ENCODE results near the gene FAM9C. TPM values are rescaled to one million over a fixed set of nuclear protein-coding genes. Genes with fewer than 3 reads are reported as not detected.

Gene FAM9C
- total RNA-seq, 1 experiment from 2014 or later: not detected

DNA sequence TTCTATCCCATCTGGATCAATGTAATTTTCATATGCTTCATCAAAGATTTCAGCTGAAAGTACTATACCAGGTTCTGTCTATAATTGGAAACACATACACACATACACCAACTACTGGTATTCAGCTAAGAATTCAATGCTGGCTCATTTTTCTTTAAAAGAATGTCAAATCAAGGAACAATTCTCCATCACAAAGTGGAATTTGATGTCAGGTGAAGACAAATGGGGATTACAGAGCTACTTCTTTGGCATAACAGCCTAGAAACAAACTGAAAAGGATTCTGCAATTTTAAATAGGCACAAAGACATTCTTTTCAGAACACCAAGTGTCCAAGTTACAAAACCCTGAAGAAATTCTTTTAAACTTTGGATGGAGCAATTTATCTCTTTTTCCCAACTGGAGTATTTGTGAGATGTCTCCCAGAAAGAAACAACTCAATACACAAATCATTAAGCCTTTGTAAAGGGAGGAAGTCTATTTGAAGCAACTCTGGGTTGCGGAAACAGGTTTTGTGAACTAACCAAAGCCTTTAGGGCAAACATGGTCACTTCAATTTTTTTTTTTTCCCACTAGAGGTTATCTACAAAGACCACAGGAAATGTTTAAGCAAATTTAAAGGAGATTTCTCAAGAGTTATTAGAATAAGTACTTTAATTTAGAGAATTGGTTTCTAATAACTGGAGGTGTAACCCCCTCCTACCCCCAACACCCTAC is 1.9 kb upstream of the FAM9C start:
- no peak overlapping the region for H3K27ac ChIP-seq (ENCODE audit: low read length)

DNA sequence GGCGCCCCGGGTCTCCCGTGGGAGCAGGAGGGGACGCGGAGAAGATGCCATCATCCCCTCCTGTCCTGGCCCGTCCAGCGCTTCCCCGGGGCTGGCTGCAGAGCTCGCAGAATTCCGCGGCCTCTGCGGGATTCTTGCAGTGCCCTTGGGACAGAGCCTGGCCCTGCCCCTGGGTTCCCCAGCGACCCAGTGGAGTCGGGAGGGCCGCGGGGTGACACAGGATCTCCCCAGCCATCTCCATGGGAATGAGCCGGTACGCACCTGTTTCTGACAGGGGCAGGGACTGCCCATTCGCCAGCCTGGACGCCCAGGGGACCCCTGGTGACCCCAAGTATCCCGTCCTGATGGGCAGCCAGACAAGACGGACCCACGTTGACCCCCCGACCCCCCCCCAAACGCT is 482 bp downstream of the FAM9C start:
- in situ Hi-C loops (cut with HindIII; ENCODE audit: low pct_unique_long_range_greater_than_20kb, low sequenced_read_pairs): no loop called here
- H3K27ac ChIP-seq (ENCODE audit: low read length): no peak overlapping the region
- no TSS peak for BruUV-seq (replicated peaks)
- ChIA-PET POLR2A (no interaction called here), CTCF (no interaction called here)
- H3K9me3 ChIP-seq (ENCODE audit: control insufficient read depth, insufficient read depth, low read depth, low read length): no peaks in the 10 kb centered on the region
- H3K4me1 ChIP-seq (ENCODE audit: control insufficient read depth, insufficient read depth, low read length): no peaks in the 10 kb centered on the region
- H3K36me3 ChIP-seq (ENCODE audit: control insufficient read depth, insufficient read depth, low read length): no peaks in the 10 kb centered on the region
- intact Hi-C loops (cut with micrococcal nuclease; ENCODE audit: unreplicated experiment): no loop called here
- TF ChIP-seq POLR2AphosphoS5 (IDR thresholded peaks at IDR 0.05; ENCODE audit: low read depth, low read length) (no peak), TCF7L2 (IDR thresholded peaks at IDR 0.05; ENCODE audit: low read depth, low read length) (no peak), SIN3A (IDR thresholded peaks at IDR 0.05; ENCODE audit: borderline replicate concordance, insufficient read depth, low read depth, low read length) (no peak)
- TF ChIP-seq, protein P1, sequence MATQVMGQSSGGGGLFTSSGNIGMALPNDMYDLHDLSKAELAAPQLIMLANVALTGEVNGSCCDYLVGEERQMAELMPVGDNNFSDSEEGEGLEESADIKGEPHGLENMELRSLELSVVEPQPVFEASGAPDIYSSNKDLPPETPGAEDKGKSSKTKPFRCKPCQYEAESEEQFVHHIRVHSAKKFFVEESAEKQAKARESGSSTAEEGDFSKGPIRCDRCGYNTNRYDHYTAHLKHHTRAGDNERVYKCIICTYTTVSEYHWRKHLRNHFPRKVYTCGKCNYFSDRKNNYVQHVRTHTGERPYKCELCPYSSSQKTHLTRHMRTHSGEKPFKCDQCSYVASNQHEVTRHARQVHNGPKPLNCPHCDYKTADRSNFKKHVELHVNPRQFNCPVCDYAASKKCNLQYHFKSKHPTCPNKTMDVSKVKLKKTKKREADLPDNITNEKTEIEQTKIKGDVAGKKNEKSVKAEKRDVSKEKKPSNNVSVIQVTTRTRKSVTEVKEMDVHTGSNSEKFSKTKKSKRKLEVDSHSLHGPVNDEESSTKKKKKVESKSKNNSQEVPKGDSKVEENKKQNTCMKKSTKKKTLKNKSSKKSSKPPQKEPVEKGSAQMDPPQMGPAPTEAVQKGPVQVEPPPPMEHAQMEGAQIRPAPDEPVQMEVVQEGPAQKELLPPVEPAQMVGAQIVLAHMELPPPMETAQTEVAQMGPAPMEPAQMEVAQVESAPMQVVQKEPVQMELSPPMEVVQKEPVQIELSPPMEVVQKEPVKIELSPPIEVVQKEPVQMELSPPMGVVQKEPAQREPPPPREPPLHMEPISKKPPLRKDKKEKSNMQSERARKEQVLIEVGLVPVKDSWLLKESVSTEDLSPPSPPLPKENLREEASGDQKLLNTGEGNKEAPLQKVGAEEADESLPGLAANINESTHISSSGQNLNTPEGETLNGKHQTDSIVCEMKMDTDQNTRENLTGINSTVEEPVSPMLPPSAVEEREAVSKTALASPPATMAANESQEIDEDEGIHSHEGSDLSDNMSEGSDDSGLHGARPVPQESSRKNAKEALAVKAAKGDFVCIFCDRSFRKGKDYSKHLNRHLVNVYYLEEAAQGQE (IDR thresholded peaks at IDR 0.05; ENCODE audit: insufficient read depth in 1 of 2, low read depth in 2 of 2, low read length in 1 of 2): no peak
- TF ChIP-seq, protein P2, sequence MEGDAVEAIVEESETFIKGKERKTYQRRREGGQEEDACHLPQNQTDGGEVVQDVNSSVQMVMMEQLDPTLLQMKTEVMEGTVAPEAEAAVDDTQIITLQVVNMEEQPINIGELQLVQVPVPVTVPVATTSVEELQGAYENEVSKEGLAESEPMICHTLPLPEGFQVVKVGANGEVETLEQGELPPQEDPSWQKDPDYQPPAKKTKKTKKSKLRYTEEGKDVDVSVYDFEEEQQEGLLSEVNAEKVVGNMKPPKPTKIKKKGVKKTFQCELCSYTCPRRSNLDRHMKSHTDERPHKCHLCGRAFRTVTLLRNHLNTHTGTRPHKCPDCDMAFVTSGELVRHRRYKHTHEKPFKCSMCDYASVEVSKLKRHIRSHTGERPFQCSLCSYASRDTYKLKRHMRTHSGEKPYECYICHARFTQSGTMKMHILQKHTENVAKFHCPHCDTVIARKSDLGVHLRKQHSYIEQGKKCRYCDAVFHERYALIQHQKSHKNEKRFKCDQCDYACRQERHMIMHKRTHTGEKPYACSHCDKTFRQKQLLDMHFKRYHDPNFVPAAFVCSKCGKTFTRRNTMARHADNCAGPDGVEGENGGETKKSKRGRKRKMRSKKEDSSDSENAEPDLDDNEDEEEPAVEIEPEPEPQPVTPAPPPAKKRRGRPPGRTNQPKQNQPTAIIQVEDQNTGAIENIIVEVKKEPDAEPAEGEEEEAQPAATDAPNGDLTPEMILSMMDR (IDR thresholded peaks at IDR 0.05): no peak
- ATAC-seq: no peak
- no peaks in the 10 kb centered on the region for H3K27me3 ChIP-seq (ENCODE audit: control insufficient read depth, insufficient read depth, low read length)
- no peak for DNase-seq (ENCODE audit: low read depth, low spot score)
- H3K4me3 ChIP-seq (ENCODE audit: low read depth in 2 of 2, low read length in 2 of 2): no peak overlapping the region

More for the DNA sequence above, 1.9 kb upstream of the FAM9C start:
- no peaks in the 10 kb centered on the region for H3K27me3 ChIP-seq (ENCODE audit: control insufficient read depth, insufficient read depth, low read length)
- CTCF ChIA-PET: no interaction called here
- no peaks in the 10 kb centered on the region for H3K36me3 ChIP-seq (ENCODE audit: control insufficient read depth, insufficient read depth, low read length)
- POLR2A ChIA-PET: no interaction called here
- in situ Hi-C loops (cut with HindIII; ENCODE audit: low pct_unique_long_range_greater_than_20kb, low sequenced_read_pairs) (no loop called here), intact Hi-C loops (cut with micrococcal nuclease; ENCODE audit: unreplicated experiment) (no loop called here)
- DNase-seq (ENCODE audit: low read depth, low spot score) (no peak), ATAC-seq (no peak)
- no TSS peak for BruUV-seq (replicated peaks)
- H3K4me1 ChIP-seq (ENCODE audit: control insufficient read depth, insufficient read depth, low read length): no peaks in the 10 kb centered on the region
- H3K9me3 ChIP-seq (ENCODE audit: control insufficient read depth, insufficient read depth, low read depth, low read length): no peaks in the 10 kb centered on the region
- no peak for TF ChIP-seq POLR2AphosphoS5 (IDR thresholded peaks at IDR 0.05; ENCODE audit: low read depth, low read length)
- TF ChIP-seq, protein P1 (IDR thresholded peaks at IDR 0.05; ENCODE audit: insufficient read depth in 1 of 2, low read depth in 2 of 2, low read length in 1 of 2): no peak
- TF ChIP-seq SIN3A (IDR thresholded peaks at IDR 0.05; ENCODE audit: borderline replicate concordance, insufficient read depth, low read depth, low read length): no peak
- TF ChIP-seq, protein P2 (IDR thresholded peaks at IDR 0.05): no peak
- TF ChIP-seq TCF7L2 (IDR thresholded peaks at IDR 0.05; ENCODE audit: low read depth, low read length): no peak
- no peak overlapping the region for H3K4me3 ChIP-seq (ENCODE audit: low read depth in 2 of 2, low read length in 2 of 2)
